BLaER1 treated with 17β-estradiol and CSF1 and Interleukin-3, amounts not matched to agents 10 nM and 100 nM (cell line): ENCODE measurements around the gene TAS1R3.

Experiments used
- H3K27ac ChIP-seq, 11 experiments: shearing (Covaris generic); formaldehyde crosslinking; 2 replicates each; pipeline ENCODE4 v1.8.1; 2022
- H3K27me3 ChIP-seq, 11 experiments: shearing (Covaris generic); formaldehyde crosslinking; 2 replicates each; pipeline ENCODE4 v1.8.1; 2022
- H3K36me3 ChIP-seq, 11 experiments: shearing (Covaris generic); formaldehyde crosslinking; 2 replicates each; pipeline ENCODE4 v1.8.1; 2022
- H3K4me1 ChIP-seq, 10 experiments: shearing (Covaris generic); formaldehyde crosslinking; 2 replicates each; pipeline ENCODE4 v1.8.1; 2022
- H3K4me2 ChIP-seq, 11 experiments: shearing (Covaris generic); formaldehyde crosslinking; 2 replicates each; pipeline ENCODE4 v1.8.1; 2022
- H3K4me3 ChIP-seq, 10 experiments: shearing (Covaris generic); formaldehyde crosslinking; 2 replicates each; pipeline ENCODE4 v1.8.1; 2022
- H3K9ac ChIP-seq, 11 experiments: shearing (Covaris generic); formaldehyde crosslinking; 2 replicates each; pipeline ENCODE4 v1.8.1; 2022
- H3K9me3 ChIP-seq, 11 experiments: shearing (Covaris generic); formaldehyde crosslinking; replicated peaks in 1 of 11; 2 replicates each; pipeline ENCODE4 v1.8.1; 2022
- H4K20me1 ChIP-seq, 11 experiments: shearing (Covaris generic); formaldehyde crosslinking; 2 replicates each; pipeline ENCODE4 v1.8.1; 2022
- Cebpa-rat ChIP-seq, 11 experiments: shearing (Covaris generic); IDR thresholded peaks; 2 replicates each; pipeline ENCODE4 v1.8.1; 2022

Gene TAS1R3

DNA sequence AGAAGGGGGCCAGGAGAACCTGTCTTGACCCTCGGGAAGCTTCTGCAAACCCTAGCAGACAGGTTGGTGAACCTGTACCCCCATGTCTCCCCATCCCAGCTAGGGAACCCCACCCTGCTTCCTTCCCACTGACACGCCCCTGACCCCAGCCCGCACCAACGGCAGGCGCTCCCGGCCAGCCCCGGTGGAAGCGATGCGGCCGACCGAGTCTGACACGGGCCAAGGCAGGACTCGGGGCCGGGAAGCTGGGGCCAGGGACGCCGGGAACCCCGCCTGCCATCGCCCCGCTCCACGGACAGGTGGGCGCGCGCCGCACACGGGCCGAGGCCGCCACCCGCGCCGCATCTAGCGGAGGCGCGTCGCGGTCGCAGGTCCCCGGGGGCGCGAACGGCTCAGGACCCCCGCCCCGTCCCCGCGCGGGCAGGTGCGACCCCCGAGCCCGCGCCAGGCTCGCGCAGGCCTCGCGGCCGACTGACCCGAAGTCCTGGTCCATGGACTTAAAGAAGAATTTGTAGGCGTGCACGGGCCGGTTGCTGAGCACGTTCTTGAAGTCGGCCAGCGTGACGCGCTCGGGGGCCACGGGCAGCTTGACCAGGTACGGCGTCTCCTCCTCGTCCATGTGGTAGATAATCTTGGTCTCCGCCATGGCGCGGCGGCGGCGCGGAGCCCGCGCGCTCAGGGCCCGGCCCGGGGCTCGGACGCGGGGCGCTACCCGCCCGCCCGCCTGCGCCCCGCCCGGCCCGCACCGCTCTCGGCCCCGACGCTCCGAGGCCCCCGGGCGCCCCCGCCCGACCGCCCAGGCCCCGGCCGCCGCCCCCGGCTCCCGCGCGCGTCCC, 17.6 kb downstream of the TAS1R3 start:
- peaks cover 15 to 24% (median 23%) of the 10 kb centered on the region in 11 experiments for H3K27me3 ChIP-seq
- H3K4me1 ChIP-seq: peaks cover 50 to 74% (median 73%) of the 10 kb centered on the region in 10 experiments
- peaks cover 41 to 74% (median 73%) of the 10 kb centered on the region in 11 experiments; a peak in 21 of 22 replicates for H4K20me1 ChIP-seq
- peak overlapping the region; percentile 94 to 100 (median 100) for H3K4me2 ChIP-seq
- H3K36me3 ChIP-seq: no peaks in the 10 kb centered on the region
- TF ChIP-seq Cebpa-rat (IDR thresholded peaks at IDR 0.05): no peak
- peak overlapping the region; percentile 79 to 95 (median 88) for H3K4me3 ChIP-seq
- H3K9ac ChIP-seq: peak overlapping the region; percentile 85 to 97 (median 94)
- no peaks in the 10 kb centered on the region for H3K9me3 ChIP-seq
- peak overlapping the region; percentile 63 to 95 (median 90) for H3K27ac ChIP-seq

DNA sequence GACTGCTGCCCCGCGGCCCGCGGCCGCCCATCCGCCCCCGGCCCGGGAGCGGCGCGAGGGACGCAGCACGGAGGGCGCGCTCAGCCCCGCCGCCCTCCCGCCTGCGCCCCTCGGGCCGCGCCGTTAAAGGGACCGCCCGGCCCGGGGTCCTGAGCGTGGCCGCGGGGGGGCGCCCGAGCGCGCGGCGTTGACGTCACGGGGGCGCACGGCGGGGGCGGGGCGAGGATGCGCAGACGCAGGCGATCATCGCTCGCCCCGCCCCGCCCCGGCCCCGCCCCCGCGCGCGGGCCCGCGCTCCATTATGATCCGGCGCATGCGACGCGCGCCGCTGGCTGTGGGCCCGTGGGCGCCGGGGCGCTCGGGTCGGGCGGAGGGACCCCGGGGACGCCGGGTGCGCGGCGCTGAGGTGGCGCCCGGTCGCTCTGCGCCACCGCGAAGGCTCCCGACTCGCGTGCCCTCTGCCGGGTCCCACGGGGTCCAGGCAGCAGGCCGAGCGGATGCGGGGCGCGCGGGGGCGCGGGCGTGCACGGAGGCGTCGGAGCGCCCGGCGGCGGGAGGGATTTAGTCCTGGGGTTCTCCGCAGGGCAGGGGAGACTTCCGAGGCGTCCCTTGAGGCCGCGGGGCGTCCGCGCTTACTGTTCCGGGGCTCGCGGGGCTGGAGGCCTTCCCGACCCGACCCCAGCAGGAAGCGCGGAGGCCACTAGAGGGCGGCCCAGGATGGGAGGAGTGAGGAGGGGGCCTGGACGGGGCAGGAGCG, 18.4 kb downstream of the TAS1R3 start, which contains the start of gene DVL1:
DVL1 (minus strand) TSS at position 163 of the 757 bp plus-strand sequence. CDS start 353 bp downstream, outside the sequence.
- Histone ChIP-seq H3K4me2 (peak within 1 kb of the TSS; percentile 94 to 100 (median 100)), H3K9me3 (no peaks in the 10 kb centered on the region), H3K9ac (peak within 1 kb of the TSS; percentile 85 to 98 (median 94)), H3K27me3 (peaks cover 23 to 32% (median 31%) of the 10 kb centered on the region in 11 experiments), H3K4me3 (peak within 1 kb of the TSS; percentile 79 to 95 (median 88)), H3K4me1 (peaks cover 52 to 74% (median 72%) of the 10 kb centered on the region in 10 experiments), H3K36me3 (no peaks in the 10 kb centered on the region), H4K20me1 (peaks cover 33 to 74% (median 70%) of the 10 kb centered on the region in 11 experiments; a peak in 21 of 22 replicates), H3K27ac (peak within 1 kb of the TSS; percentile 86 to 95 (median 93))
- TF ChIP-seq Cebpa-rat (IDR thresholded peaks at IDR 0.05): no peak

DNA sequence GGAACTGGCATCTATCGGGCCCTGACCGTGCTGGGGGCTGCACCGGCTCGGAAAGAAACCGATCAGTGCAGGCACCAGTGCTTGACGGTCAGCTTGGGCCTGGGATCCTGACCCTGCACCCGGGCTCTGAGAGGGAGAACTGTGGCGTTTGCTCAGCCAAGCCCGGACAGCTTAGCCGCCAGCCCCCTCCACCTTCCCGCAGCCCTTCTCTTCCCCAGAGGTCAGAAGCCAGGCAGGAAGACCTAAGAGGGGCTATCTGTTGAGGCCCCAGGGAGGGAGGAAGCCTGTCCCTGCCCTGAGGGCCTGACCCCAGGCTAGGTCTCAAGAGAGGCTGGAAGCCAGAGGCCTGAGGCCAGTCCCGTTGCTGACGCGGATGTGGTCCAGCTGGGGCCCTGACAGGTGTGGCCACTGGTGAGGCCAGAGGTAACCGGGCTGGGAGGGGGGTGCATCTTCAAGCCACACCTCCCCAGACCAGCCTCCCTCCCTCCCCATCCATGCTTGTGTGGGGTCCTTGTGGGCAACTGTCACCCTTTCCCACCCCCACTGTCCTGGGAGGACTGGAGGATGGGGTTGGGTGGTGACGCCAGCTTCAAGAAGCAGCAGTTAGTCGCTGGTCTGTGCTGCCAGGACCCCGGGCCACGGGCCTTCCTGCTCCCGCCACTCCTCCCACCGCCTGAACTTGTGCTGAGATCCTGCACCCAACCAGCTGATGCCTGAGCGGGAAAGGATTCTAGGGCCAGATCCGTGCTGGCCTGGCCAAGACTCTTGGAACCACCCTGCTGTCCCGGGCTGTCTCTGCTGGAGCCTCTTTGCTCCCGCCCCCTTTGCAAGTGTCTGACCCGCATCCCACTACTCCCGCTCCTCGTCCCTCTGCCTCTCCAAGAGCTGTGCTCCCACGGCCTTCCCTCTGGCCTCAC, 20.7 kb downstream of the TAS1R3 start:
- H3K9ac ChIP-seq: peak overlapping the region in 7 of 11 experiments; percentile 5 to 44 (median 24); a peak in 8 of 22 replicates
- no peak for TF ChIP-seq Cebpa-rat (IDR thresholded peaks at IDR 0.05)
- H3K27me3 ChIP-seq: peaks cover 35 to 43% (median 43%) of the 10 kb centered on the region in 11 experiments
- no peaks in the 10 kb centered on the region for H3K36me3 ChIP-seq
- H3K4me1 ChIP-seq: peaks cover 30 to 56% (median 53%) of the 10 kb centered on the region in 10 experiments
- peaks cover 9 to 55% (median 50%) of the 10 kb centered on the region in 11 experiments; a peak in 21 of 22 replicates for H4K20me1 ChIP-seq
- H3K9me3 ChIP-seq: no peaks in the 10 kb centered on the region
- H3K4me3 ChIP-seq: peak overlapping the region in 1 of 10 experiments; percentile 14; a peak in 1 of 20 replicates
- no peak overlapping the region for H3K27ac ChIP-seq
- peak overlapping the region; percentile 29 to 85 (median 67); a peak in 21 of 22 replicates for H3K4me2 ChIP-seq

DNA sequence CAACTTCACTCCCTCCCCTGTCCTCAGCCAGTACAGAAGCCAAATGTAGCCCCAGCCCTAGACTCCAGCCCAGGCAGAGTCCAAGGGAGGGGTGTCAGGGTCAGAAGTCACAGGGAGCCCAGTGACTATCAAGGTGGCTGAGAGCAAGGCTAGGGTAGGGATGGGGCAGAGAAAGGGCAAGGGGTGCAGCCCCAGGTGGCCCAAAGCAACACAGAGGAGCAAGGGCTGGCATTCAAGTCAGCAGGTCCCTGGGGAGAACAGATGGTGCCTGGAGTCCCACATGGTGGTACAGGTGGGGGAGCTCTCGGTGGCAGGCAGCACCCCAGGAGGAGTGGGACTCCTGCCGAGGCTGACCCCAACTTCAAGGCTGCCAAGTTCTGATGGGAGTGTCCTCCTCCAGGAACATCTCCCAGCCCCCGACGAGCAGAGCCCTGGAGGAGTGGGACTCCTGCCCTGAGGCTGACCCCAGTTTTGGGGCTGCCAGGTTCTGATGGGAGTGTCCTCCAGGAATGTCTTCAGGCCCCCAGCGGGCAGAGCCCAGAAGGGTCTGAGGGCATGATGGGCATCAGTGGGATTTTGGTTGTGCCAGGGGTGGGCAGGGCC, 21.8 kb downstream of the TAS1R3 start:
- peak overlapping the region in 4 of 11 experiments; percentile 3 to 44 (median 16); a peak in 4 of 22 replicates for H3K9ac ChIP-seq
- H4K20me1 ChIP-seq: peaks cover 0 to 49% (median 39%) of the 10 kb centered on the region in 11 experiments; a peak in 19 of 22 replicates
- H3K27me3 ChIP-seq: peaks cover 35 to 50% (median 43%) of the 10 kb centered on the region in 11 experiments
- no peaks in the 10 kb centered on the region for H3K9me3 ChIP-seq
- peaks cover 19 to 55% (median 48%) of the 10 kb centered on the region in 10 experiments; a peak in 19 of 20 replicates for H3K4me1 ChIP-seq
- H3K27ac ChIP-seq: no peak overlapping the region
- H3K4me3 ChIP-seq: peak overlapping the region in 1 of 10 experiments; percentile 1; a peak in 2 of 20 replicates
- no peak for TF ChIP-seq Cebpa-rat (IDR thresholded peaks at IDR 0.05)
- H3K36me3 ChIP-seq: no peaks in the 10 kb centered on the region
- H3K4me2 ChIP-seq: peak overlapping the region in 9 of 11 experiments; percentile 42 to 85 (median 77); a peak in 18 of 22 replicates

DNA sequence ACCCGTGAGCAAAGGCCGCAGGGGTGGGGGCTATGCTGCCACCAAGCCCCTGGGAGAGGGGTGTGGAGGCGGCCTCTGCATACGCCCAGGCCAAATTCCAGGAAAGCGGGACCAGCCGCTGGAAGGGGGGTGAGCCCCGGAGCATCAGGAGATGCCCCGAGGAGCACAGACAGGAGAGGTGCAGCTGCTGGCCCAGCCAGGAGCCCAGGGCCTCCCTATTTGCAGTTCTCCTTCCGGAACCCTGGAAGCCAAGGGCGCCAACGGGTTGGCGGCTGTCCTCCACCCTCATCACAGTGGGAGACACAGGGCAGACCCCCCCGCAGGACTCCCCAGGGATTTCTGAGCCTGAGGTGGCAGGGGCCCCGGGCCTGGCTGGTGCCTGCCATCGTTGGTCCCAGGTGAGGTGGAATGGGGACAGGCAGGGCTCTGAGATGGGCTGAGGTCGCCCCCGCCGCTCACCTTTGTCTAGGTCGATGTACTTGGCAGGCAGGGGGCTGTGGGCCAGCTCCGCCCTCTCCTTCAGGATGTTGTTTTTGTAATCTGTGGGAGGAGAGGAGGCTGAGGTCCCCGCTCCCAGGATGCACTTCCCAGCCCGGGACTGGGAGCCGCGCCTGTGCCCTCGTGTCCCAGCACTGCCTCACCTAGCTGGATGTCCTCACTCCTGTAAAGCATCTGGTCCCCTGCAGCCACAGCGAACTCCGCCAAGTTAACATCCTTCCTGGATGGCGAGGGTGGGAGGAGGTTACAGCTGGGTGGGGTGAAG, 22.5 kb downstream of the TAS1R3 start:
- Histone ChIP-seq H3K27me3 (peaks cover 35 to 54% (median 43%) of the 10 kb centered on the region in 11 experiments), H4K20me1 (peaks cover 0 to 44% (median 32%) of the 10 kb centered on the region in 11 experiments; a peak in 16 of 22 replicates), H3K9ac (peak overlapping the region in 1 of 11 experiments; percentile 15; a peak in 1 of 22 replicates), H3K4me2 (peak overlapping the region in 9 of 11 experiments; percentile 42 to 85 (median 77); a peak in 18 of 22 replicates), H3K36me3 (no peaks in the 10 kb centered on the region), H3K27ac (no peak overlapping the region), H3K4me1 (peaks cover 23 to 55% (median 49%) of the 10 kb centered on the region in 10 experiments), H3K4me3 (peak overlapping the region in 1 of 10 experiments; percentile 1; a peak in 1 of 20 replicates), H3K9me3 (no peaks in the 10 kb centered on the region)
- no peak for TF ChIP-seq Cebpa-rat (IDR thresholded peaks at IDR 0.05)

DNA sequence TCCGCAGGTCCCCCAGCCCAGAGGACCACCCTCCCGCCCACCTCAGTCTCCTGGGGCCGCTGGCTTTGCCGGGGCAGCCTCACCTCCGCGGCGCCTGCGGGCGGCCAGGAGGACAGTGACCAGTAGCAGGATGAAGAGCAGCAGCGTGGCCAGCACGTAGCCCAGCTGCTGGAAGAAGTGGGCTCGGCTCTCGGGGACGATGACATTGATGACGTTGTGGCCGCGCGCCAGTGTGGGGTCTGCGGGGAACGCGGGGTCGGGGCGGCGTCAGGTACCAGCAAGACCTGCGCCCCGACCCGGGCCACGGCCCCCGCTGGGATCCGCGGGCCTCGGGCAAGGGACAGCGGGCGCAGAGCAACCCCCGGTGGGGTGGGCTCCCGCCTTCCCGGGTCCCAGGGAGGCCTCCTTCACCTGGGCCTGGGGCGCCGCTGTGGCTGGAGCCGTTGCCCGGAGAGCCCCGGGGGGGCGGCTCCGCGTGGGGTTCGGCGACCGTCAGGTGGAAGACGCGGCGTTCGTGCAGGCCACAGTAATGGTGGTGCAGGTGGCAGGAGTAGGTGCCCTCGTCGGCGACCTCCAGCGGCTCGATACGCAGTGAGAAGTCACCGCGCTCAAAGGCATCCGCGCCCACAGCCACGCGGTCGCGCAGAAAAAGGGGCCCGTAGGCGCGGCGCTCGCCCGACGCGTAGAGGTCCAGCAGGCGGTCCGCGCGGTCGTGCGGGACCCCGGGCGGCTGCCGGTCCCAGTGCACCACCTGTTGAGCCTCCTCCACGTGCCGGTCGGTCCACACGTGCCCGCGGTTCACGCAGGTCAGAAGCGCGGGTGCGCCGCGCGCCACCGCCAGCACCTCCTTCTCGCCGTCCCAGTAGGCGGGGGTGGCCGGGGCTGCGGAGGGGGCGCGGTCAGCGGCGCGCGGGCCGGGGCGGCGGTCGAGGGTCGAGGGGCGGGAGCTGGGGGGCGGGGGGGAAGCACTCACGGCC, 23.5 kb downstream of the TAS1R3 start:
- peaks cover 32 to 64% (median 59%) of the 10 kb centered on the region in 10 experiments for H3K4me1 ChIP-seq
- no peaks in the 10 kb centered on the region for H3K36me3 ChIP-seq
- peak overlapping the region; percentile 9 to 85 (median 67); a peak in 17 of 22 replicates for H3K4me2 ChIP-seq
- peaks cover 0 to 49% (median 33%) of the 10 kb centered on the region in 11 experiments; a peak in 15 of 22 replicates for H4K20me1 ChIP-seq
- H3K9ac ChIP-seq: no peak overlapping the region
- peaks cover 35 to 56% (median 43%) of the 10 kb centered on the region in 11 experiments for H3K27me3 ChIP-seq
- peak overlapping the region in 1 of 10 experiments; percentile 11; a peak in 1 of 20 replicates for H3K4me3 ChIP-seq
- H3K9me3 ChIP-seq: no peaks in the 10 kb centered on the region
- H3K27ac ChIP-seq: no peak overlapping the region
- TF ChIP-seq Cebpa-rat (IDR thresholded peaks at IDR 0.05): no peak
